ENCODE measurements around the gene FLT4.

Gene FLT4

GRCh38 chr5:180586870-180587269, 62.5 kb downstream of the FLT4 start:
- no peak for DNase-seq

- DNase-seq = no peak
These were observed 63.2 kb downstream of the FLT4 start for GRCh38 chr5:180586204-180586603.

- DNase-seq = no peak
These were observed 65.7 kb downstream of the FLT4 start for GRCh38 chr5:180583738-180584137.

- DNase-seq = no peak
These were observed 68.7 kb downstream of the FLT4 start for GRCh38 chr5:180580681-180581080.

- DNase-seq = no peak
These were observed 73.8 kb downstream of the FLT4 start for GRCh38 chr5:180575571-180575970.

DNA sequence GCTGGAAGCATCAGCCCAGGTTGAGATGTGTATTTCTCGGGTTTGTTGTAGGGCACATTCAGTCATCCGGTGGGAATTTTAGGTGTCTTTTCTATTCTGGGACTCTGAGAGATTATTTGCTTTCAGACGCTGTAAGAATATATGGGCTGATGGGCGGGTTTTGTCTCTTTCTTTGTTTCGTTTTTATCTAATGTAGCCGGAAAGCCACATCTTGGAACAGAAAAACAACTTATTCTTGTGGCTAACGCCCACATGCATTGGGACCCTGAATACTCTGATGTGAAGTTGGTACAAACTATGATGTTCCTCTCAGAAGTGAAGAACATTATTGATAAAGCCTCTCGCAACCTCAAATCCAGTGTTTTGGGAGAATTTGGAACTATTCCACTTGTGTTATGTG, 80.5 kb downstream of the FLT4 start:
- DNase-seq = no peak

- DNase-seq = peak; percentile 30
These were observed 85.4 kb downstream of the FLT4 start for GRCh38 chr5:180563994-180564393.

GRCh38 chr5:180558232-180558631, 91.2 kb downstream of the FLT4 start:
- DNase-seq = no peak

- no peak for DNase-seq
These were observed 92.1 kb downstream of the FLT4 start for GRCh38 chr5:180557217-180557809.

DNA sequence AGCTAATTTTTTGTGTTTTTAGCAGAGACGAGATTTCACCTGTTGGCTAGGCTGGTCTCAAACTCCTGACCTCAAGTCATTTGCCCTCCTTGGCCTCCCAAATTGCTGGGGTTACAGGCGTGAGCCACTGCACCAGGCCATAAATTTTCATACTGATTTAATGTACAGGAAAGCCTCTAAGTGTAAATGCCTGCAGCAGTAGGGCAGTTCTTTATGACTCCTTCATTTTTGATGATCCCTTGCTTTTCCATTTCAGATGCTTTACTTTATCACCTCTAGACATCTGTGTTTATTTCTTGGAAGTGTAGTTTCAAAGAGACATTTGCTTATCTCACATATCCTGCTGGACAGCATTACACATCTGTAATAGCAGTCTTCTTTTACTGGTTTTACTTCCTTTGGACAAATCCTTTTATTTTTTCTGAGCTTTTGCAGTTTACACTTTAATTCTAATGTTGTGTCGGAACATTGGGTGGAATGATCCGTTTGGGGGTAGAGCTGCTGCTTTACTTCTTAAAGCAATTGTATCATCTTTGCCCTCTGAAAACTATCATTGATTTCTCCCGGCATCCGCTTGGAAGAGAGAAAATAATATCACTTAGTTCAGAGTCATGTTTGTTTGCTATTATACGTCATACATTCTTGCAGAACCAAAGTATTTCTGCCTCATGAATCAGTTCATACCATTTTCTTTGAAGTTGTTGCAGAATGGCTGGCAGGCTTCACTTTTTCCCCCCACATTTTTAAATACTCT, 94.1 kb downstream of the FLT4 start:
- no peak for DNase-seq

DNA sequence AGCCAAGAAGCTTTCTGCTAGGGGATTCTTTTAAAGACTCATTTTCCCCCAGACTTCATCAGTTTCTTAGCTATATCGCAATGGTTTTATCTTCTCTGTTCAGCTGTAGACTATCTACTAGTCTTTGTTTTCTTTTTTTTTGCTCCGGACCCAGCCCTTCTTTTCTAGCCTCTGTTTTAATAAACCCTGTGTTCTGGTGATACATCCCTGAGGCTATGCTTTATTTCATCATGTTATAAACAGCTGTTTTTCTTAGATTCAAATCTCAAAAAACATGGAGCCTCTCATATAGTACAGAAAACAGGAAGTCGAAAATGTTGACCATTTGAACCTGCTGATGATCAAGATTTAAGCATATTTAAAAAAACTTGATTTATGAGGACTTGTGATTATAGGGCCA, 95.9 kb downstream of the FLT4 start:
- DNase-seq = no peak

Measured in stimulated activated CD4-positive, alpha-beta T cell treated with anti-CD3 and anti-CD28 coated beads, Interleukin-15, amount 100 ng/mL, for 24 hours (primary cell).